Measurements from ENCODE around the gene OPN4.

OPN4 gene

DNA sequence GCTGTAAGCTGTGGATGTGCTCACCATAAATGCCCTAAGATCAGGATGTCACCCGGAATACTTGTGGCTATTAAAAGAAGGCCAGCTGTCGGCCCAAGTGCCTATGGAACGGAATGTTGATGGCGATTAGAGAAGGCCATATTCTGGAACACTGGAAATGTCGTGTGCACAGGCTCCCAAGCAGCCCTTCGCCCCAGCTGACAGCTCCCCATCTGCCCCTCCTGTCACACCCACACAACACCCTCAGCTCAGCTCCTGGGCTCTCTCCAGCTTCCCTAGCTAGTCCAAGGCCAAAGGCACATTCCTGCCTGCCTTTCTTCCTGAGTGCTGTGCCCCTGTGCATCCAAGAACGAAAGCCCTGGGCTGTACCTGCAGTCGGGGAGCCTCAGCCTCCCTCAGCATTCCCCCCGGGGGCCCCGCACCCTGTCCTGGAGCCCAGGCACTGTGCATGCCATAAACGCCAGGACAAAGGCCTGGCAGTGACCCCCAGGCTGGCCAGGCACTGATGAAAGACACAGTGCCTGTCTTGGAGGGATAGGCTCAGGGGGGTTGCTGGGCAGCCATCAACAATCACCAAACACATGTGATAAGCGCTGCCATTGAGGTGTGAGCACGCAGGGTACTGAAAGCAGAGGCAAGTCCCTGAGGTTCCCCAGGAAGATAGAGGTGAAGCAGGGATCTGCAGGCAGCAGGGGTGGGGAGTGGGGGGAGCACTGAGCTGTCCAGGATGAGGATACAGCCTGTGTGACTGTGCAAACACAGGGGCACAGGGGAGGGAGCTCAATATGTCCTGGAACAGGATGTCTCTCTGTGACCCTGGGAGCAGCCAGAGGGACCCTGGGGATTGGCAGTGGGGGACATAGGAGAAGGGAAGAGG, 10.2 kb downstream of the OPN4 start:
- H3K27ac Mint-ChIP-seq = no peak overlapping the region
- H3K4me1 Mint-ChIP-seq = peaks cover 7% of the 10 kb centered on the region
- no peak for ATAC-seq
- no peaks in the 10 kb centered on the region for H3K27me3 Mint-ChIP-seq
- no peaks in the 10 kb centered on the region for H3K36me3 Mint-ChIP-seq
- no peak overlapping the region for H3K4me3 Mint-ChIP-seq
- H3K9me3 Mint-ChIP-seq = no peaks in the 10 kb centered on the region

DNA sequence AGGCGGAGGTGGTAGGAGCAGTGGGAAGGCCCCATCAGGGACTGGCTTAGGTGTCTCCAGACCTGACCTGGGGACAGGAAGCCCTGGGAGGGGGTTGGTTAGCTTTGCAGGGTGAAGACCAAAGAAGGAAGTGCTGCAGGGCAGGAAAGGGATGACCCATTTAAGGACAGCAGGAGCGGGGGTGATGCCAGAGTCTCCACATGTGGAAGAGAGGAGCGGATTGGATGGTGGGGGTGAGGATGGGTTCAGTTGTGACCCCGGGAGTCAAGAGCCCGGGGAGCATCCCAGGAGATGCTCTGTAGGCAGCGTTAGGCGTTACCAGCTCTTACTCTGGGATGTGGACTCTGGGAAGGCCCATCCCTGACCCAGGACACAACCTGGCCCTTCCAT, 10.9 kb downstream of the OPN4 start:
- peaks cover 7% of the 10 kb centered on the region for H3K4me1 Mint-ChIP-seq
- H3K36me3 Mint-ChIP-seq = no peaks in the 10 kb centered on the region
- H3K4me3 Mint-ChIP-seq = no peak overlapping the region
- no peak overlapping the region for H3K27ac Mint-ChIP-seq
- no peaks in the 10 kb centered on the region for H3K9me3 Mint-ChIP-seq
- no peak for ATAC-seq
- no peaks in the 10 kb centered on the region for H3K27me3 Mint-ChIP-seq

DNA sequence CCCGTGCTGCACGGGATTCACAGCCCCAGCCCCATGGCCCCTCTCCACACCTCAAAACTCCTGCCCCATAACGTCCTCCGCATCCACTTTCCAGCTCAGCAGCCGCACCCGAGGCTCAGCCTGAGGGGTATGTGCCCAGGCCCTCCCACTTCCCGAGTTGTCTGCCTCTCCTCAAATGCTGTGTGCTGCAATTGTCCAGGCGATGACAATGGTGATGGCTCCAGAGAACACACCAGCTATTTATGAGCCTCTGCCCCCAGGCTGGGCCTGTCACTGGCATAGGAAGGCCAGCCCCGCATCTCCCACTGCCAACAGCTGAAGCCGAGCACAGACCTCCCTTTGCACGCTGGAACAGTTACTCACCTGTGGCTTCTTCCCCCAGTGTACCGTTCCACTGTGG, 11.5 kb downstream of the OPN4 start:
- Mint-ChIP-seq H3K36me3 (no peaks in the 10 kb centered on the region), H3K4me3 (no peak overlapping the region), H3K27ac (no peak overlapping the region), H3K27me3 (no peaks in the 10 kb centered on the region), H3K4me1 (peaks cover 7% of the 10 kb centered on the region), H3K9me3 (no peaks in the 10 kb centered on the region)
- no peak for ATAC-seq

DNA sequence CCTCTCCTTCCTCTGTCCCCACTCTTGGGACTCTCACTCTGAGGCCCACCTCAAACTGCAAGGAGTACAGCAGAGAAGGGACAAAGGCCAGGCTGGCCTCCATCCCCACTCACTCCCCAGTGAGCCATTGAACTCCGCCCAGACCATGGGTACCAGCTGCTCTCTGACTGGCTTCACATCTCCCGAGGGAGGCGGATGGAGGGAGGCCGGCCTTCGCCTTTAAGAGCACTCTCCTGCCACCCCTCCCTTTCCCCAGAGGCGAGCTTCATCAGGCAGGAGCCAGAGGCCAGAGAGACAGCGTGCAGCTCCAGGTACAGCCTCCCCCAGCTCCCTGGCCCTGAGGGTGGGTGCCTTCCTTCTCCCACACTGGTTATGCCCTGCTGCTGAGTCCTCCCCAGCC, 12.2 kb downstream of the OPN4 start:
- no peak for ATAC-seq
- peaks cover 7% of the 10 kb centered on the region for H3K4me1 Mint-ChIP-seq
- no peaks in the 10 kb centered on the region for H3K9me3 Mint-ChIP-seq
- no peaks in the 10 kb centered on the region for H3K27me3 Mint-ChIP-seq
- H3K36me3 Mint-ChIP-seq = no peaks in the 10 kb centered on the region
- H3K4me3 Mint-ChIP-seq = no peak overlapping the region
- no peak overlapping the region for H3K27ac Mint-ChIP-seq

DNA sequence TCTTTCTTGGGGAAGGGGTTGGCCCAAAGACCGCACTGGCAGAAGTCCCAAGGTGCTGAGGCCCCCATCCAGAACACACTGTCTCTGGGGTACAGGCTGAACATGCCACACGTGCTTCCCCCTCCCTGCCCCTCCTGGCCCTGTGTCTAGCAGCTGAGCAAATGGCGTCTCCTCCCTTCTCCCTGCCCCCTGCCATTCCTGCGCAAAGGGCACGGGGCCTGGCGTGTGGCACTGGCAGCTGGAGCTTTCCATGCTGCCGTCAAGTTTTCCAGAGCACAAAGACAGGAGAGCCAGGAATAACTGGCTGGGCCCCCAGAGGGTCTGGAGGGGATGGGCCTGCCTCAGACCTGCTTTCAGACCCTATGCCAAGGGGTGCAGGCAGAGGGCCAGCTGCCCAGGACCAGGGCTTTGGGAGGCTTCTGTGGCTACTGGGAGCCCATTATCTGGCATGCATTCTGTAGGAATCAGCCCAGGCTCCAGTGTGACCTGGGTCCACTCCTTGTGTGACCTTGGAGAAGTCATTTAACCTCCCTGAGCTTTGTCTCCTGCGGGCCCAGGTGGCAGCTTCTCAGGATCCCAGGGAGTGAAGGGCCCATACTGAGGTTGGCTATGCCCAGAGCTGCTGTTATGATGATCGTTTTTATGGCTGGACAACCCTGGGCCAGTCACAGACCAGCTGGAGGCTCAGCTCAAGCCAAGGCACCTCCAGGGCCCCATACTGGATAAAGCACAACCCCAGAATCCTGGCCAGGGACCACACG, 13.3 kb downstream of the OPN4 start:
- Mint-ChIP-seq H3K27ac (no peak overlapping the region), H3K36me3 (no peaks in the 10 kb centered on the region), H3K27me3 (peaks cover 3% of the 10 kb centered on the region), H3K9me3 (no peaks in the 10 kb centered on the region), H3K4me3 (no peak overlapping the region), H3K4me1 (peaks cover 7% of the 10 kb centered on the region)
- no peak for ATAC-seq

DNA sequence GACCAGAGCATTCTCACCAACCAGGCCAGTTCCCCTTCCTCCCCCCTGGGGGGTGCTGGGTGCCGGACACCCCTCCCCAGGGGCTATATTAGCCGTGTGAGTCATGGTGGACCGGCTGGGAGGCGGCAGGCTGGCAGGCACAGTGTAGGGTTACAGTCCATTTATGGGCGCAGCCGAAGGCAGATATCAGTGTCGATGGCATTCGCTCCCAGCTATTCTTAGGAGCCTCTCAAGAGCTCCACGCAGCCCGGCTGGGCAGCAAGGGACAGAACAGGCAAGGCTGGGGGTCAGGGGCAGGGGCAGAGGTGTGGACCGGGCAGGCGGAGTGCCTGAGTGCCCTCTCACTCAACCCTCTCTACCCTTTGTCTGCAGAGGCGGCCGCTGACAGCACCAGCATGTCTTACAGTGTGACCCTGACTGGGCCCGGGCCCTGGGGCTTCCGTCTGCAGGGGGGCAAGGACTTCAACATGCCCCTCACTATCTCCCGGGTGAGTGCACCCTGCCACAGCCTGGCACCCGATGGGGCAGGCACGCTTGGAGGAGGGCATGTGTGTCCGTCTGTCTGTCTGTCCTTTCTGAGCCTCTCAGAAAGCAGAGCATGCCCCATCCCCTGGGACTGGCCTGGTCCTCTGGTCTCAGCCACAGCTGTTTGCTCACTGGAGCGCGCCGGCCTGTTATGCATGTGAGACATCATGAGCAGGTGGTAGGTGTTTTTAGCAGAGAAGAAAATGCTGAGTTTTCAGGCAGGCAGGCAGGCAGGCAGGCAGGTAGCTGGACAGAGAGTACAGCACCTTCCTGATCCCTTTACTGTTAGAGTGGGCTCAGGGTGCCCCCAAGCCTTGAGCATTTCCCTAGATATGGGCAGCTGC, 14.2 kb downstream of the OPN4 start, which contains the start of gene LDB3:
LDB3 (plus strand) TSS at position 215 of the 869 bp plus-strand sequence; CDS start at position 396, 181 bp downstream.
- peak; percentile 9 for ATAC-seq
- H3K9me3 Mint-ChIP-seq = no peaks in the 10 kb centered on the region

DNA sequence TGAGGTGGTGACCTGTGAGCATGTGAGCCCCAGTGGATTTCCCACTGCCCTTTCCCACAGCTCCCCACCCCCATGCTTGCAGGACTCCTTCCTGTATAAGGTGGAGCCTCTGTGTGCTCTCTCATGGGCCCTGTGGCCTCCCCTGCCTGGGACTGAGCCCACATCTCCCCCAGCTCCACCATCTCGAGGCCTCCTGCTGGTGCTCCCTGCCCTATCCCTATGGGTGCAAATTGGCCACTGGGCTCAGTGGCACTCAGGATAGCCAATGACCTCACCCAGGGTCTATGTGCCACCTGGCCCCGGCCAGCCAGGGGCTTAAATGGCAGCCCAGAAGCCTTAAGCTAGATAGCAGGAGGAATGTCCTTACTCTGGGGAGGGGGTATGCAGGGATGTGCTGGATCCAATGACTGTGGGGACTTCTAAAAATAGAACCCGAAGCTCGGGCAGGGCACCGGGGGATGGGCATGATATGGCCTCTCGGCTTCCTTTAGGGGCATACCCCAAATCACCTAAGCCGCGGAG, 16.0 kb downstream of the OPN4 start:
- no peak overlapping the region for H3K4me3 Mint-ChIP-seq
- H3K36me3 Mint-ChIP-seq = no peaks in the 10 kb centered on the region
- peaks cover 26% of the 10 kb centered on the region for H3K27me3 Mint-ChIP-seq
- no peaks in the 10 kb centered on the region for H3K9me3 Mint-ChIP-seq
- no peak for ATAC-seq
- peaks cover 7% of the 10 kb centered on the region for H3K4me1 Mint-ChIP-seq
- no peak overlapping the region for H3K27ac Mint-ChIP-seq

More for the DNA sequence above, 14.2 kb downstream of the OPN4 start, which contains the start of gene LDB3:
- Mint-ChIP-seq H3K27ac (no peak within 1 kb of the TSS), H3K4me3 (no peak within 1 kb of the TSS), H3K27me3 (peaks cover 12% of the 10 kb centered on the region), H3K4me1 (peaks cover 7% of the 10 kb centered on the region), H3K36me3 (no peaks in the 10 kb centered on the region)

DNA sequence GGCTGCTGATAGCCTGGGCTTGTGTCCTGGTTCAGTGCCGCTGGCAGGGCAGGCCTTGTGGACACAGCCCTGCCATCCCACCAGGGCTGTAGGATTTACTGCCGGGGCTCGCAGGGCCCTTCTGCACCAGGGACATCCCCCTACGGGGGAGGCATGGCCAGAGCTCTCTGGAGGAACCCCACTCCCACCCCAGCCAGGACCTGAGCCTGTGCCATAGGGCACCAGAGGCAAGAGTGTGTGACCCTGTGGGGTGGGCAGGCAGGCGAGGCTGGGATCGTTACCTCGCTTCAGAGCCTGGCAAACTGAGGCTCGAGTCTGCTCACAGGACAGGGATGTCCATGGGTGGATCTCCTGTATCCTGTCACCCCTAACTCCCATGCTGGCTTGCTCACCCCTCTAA, 16.5 kb downstream of the OPN4 start:
- Mint-ChIP-seq H3K36me3 (no peaks in the 10 kb centered on the region), H3K4me3 (no peak overlapping the region), H3K9me3 (no peaks in the 10 kb centered on the region), H3K27me3 (peaks cover 26% of the 10 kb centered on the region), H3K27ac (no peak overlapping the region), H3K4me1 (peaks cover 7% of the 10 kb centered on the region)
- ATAC-seq = no peak

DNA sequence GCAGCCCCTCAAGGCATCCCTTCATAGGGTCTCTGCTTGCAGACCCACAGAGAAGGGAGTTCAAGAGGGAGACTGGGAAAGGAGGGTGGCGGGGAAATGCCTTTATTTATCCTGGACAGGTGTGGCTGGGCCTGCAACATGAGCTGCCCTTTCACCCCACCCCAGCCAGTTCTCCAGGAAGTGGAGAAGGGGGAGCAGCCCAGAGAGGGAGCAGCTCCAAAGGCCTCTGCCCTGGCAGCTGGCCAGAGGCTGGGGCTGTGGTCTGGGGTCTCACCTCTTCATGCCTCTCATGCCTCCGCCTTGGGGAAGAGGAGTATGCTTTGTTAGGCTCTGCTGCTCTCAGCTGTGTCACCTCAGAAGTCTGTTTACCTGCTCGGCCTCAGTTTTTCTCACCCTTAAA, 17.1 kb downstream of the OPN4 start:
- ATAC-seq = no peak
- no peaks in the 10 kb centered on the region for H3K36me3 Mint-ChIP-seq
- H3K4me3 Mint-ChIP-seq = no peak overlapping the region
- peaks cover 7% of the 10 kb centered on the region for H3K4me1 Mint-ChIP-seq
- no peaks in the 10 kb centered on the region for H3K9me3 Mint-ChIP-seq
- H3K27me3 Mint-ChIP-seq = peaks cover 26% of the 10 kb centered on the region
- H3K27ac Mint-ChIP-seq = no peak overlapping the region

DNA sequence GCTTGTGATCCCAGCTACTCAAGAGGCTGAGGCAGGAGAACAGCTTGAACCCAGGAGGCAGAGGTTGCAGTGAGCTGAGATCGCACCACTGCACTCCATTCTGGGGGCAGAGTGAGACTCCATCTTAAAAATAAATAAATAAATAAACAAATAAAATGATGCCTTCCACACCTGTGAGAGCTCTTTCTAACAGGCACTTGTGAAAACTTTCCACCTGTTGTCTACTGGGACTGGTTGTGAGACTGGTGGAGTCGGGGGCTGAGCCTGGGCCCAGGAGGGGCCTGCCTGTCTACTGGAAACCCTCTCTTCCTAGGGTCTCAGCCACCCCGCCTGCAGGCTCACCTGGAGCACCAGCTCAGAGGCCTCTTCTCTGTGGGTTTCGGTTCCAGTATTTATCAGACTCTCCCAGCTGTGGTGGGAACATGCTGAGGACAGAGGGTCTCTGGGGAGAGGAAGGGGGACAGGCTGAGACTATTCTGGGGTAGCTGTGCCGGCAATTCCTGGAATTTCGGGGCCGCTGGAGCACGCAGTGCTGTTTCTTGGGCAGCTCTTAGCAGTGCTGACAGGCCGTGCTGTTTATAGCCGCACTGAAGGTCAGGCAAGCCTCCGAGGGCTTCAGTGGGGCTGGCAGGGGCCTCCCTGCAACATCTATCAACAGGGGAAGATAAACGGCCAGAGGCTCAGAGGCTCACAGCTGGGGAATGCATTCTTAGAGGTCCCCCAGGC, 17.8 kb downstream of the OPN4 start:
- Mint-ChIP-seq H3K36me3 (no peaks in the 10 kb centered on the region), H3K27ac (no peak overlapping the region), H3K9me3 (no peaks in the 10 kb centered on the region), H3K4me1 (peaks cover 7% of the 10 kb centered on the region), H3K27me3 (peaks cover 26% of the 10 kb centered on the region), H3K4me3 (no peak overlapping the region)
- no peak for ATAC-seq

DNA sequence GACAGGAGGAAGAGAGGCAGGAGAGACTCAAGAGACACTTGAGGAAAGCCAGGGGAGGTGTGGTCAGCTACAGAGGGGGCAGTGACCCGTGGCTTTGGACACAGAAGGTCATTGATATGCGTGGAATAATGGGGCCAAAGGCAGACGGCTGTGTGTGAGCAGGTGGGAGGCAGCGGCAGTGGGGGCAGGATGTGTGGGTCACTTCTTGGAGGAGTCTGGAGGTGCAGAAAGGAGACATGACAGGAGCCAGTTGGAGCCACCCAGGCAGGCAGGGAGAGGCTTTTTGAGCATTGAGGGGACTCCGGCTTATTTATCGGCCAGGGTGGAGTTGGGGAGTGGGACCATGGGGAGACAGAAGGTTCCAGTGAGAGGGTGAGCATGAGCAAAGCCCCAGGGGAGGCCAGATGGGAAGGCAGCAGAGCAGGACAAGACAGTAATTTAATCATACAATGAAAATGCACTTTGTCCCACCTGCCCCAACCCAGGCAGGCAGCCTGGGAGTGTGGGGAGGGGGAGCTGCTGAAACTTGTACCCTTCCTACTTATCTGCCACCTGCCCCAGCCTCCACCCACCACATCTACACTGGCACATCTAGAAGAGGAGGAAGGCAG, 19.0 kb downstream of the OPN4 start:
- peaks cover 7% of the 10 kb centered on the region for H3K4me1 Mint-ChIP-seq
- no peaks in the 10 kb centered on the region for H3K36me3 Mint-ChIP-seq
- peaks cover 26% of the 10 kb centered on the region for H3K27me3 Mint-ChIP-seq
- H3K4me3 Mint-ChIP-seq = no peak overlapping the region
- H3K27ac Mint-ChIP-seq = no peak overlapping the region
- ATAC-seq = no peak
- H3K9me3 Mint-ChIP-seq = no peaks in the 10 kb centered on the region

DNA sequence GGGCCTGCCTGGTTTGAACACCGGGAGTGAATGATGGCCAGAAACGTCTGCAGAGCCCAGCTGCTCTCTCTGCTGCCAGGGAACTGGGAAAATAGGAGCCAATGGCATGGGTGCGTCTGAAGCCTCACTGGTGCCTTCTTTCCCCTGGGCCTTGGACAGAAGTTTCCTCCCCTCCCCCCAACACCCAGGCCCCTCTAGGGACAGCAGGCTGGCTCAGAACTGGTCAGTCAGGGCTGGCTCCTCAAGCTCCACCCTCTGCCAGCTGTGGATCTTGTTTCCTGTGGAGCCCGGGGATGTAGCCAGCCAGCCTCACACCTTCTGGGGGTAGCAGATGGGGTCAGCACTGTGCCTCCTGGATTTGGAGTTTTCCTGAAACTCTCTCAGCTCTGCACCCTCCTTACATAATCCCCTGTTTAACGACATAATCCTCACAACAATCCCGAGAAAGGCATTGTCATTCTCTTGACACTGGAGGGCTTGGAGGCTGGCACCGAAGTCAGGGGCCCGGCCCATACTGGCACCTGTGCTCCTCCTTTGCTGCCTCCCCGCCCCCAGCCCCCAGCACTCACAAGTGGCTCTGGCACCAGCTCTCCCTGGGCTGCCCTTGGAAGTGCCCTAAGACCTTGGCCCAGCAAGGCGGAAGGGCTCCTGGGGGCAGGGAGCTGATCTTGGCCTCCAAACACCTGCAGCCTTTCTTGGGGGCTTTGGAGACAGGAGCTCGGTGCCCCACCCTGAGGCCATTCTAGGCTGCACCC, 19.7 kb downstream of the OPN4 start:
- peaks cover 6% of the 10 kb centered on the region for H3K4me1 Mint-ChIP-seq
- peaks cover 29% of the 10 kb centered on the region for H3K27me3 Mint-ChIP-seq
- H3K27ac Mint-ChIP-seq = no peak overlapping the region
- no peak overlapping the region for H3K4me3 Mint-ChIP-seq
- ATAC-seq = no peak
- no peaks in the 10 kb centered on the region for H3K36me3 Mint-ChIP-seq
- H3K9me3 Mint-ChIP-seq = no peaks in the 10 kb centered on the region

DNA sequence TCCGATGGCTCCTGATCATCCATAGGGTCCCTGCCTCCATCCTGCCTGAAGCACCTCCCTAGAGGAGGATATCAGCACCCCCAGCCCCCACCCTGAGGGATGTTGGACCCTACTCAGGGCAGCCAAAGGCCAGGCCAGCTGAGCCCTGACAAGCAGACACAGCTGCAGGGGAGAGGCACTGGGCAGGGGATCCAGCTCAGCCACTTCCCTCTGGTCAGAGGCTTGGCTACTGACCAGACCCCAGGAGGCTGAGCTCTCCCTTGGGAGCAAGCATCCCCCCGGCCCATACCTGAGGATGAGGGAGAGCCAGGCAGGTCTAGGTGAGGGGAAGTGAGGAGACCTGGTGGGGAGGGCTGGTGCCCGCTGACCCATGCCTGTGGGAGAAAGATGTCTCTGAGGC, 20.6 kb downstream of the OPN4 start:
- Mint-ChIP-seq H3K36me3 (no peaks in the 10 kb centered on the region), H3K4me1 (peaks cover 13% of the 10 kb centered on the region), H3K27me3 (peaks cover 38% of the 10 kb centered on the region), H3K4me3 (no peak overlapping the region), H3K9me3 (no peaks in the 10 kb centered on the region), H3K27ac (no peak overlapping the region)
- no peak for ATAC-seq
